H9 (cell line): ENCODE results near the gene TFDP3. TPM values are rescaled to one million over a fixed set of nuclear protein-coding genes. Genes with fewer than 3 reads are reported as not detected.

Source experiments
- DNase-seq: peaks from one replicate; pipeline ENCODE4 v3.0.0-alpha.2; 2017
- H2AFZ ChIP-seq: one replicate; pipeline ENCODE4 v1.6.1; 2013; ENCODE audit warnings: mild to moderate bottlenecking, low read length, control low read depth, moderate library complexity
- H2AK5ac ChIP-seq: 2 replicates; pipeline ENCODE4 v1.6.1; 2013; ENCODE audit warnings: low read length, control low read depth, mixed read lengths; ENCODE audit not compliant: insufficient read length
- H2BK120ac ChIP-seq: one replicate; pipeline ENCODE4 v1.6.1; 2013; ENCODE audit warnings: low read depth, mild to moderate bottlenecking, low read length, control low read depth, inconsistent platforms; ENCODE audit not compliant: poor library complexity, severe bottlenecking
- H2BK12ac ChIP-seq: 2 replicates; pipeline ENCODE4 v1.6.1; 2013; ENCODE audit warnings: low read length, control low read depth, mixed read lengths, low read depth; ENCODE audit not compliant: insufficient read length
- H2BK15ac ChIP-seq: 2 replicates; pipeline ENCODE4 v1.6.1; 2013; ENCODE audit warnings: low read depth, low read length, control low read depth
- H2BK20ac ChIP-seq: one replicate; pipeline ENCODE4 v1.6.1; 2013; ENCODE audit warnings: low read depth, mild to moderate bottlenecking, low read length, control low read depth, inconsistent platforms; ENCODE audit not compliant: poor library complexity, severe bottlenecking
- H2BK5ac ChIP-seq: 2 replicates; pipeline ENCODE4 v1.6.1; 2013; ENCODE audit warnings: low read length, control low read depth, mixed read lengths; ENCODE audit not compliant: insufficient read length
- H3K14ac ChIP-seq: 2 replicates; pipeline ENCODE4 v1.6.1; 2013; ENCODE audit warnings: low read length, control low read depth; ENCODE audit not compliant: insufficient read depth
- H3K18ac ChIP-seq: 2 replicates; pipeline ENCODE4 v1.6.1; 2013; ENCODE audit warnings: low read depth, mild to moderate bottlenecking, mixed read lengths, low read length, control low read depth; ENCODE audit not compliant: insufficient read length
- H3K23ac ChIP-seq: 2 replicates; pipeline ENCODE4 v1.6.1; 2013; ENCODE audit warnings: low read length, control low read depth, mixed read lengths, low read depth; ENCODE audit not compliant: insufficient read length
- H3K23me2 ChIP-seq: 2 replicates; pipeline ENCODE4 v1.6.1; 2013; ENCODE audit warnings: low read depth, mild to moderate bottlenecking, mixed read lengths, low read length, control low read depth; ENCODE audit not compliant: insufficient read length, poor library complexity, severe bottlenecking
- H3K27ac ChIP-seq: 2 replicates; pipeline ENCODE4 v1.5.1; 2013; ENCODE audit warnings: low read length, control low read depth, mixed read lengths, low read depth; ENCODE audit not compliant: insufficient read length
- H3K27me3 ChIP-seq: 2 replicates; pipeline ENCODE4 v1.6.1; 2013; ENCODE audit warnings: low read length, control low read depth, inconsistent platforms; ENCODE audit not compliant: insufficient read depth
- H3K4ac ChIP-seq: 2 replicates; pipeline ENCODE4 v1.6.1; 2013; ENCODE audit warnings: low read depth, mild to moderate bottlenecking, control low read depth, inconsistent platforms, low read length, moderate library complexity
- H3K4me1 ChIP-seq: 2 replicates; pipeline ENCODE4 v1.6.1; 2013; ENCODE audit warnings: low read length, control low read depth, inconsistent platforms; ENCODE audit not compliant: insufficient read depth
- H3K4me2 ChIP-seq: 2 replicates; pipeline ENCODE4 v1.6.1; 2013; ENCODE audit warnings: low read length, control low read depth, mixed read lengths; ENCODE audit not compliant: insufficient read length, insufficient read depth
- H3K56ac ChIP-seq: 2 replicates; pipeline ENCODE4 v1.6.1; 2013; ENCODE audit warnings: low read depth, mild to moderate bottlenecking, mixed read lengths, low read length, control low read depth; ENCODE audit not compliant: insufficient read length
- H3K79me1 ChIP-seq: 2 replicates; pipeline ENCODE4 v1.6.1; 2013; ENCODE audit warnings: low read depth, mild to moderate bottlenecking, moderate library complexity, low read length, control low read depth, inconsistent platforms; ENCODE audit not compliant: insufficient read depth, poor library complexity, severe bottlenecking
- H3K79me2 ChIP-seq: 2 replicates; pipeline ENCODE4 v1.6.1; 2013; ENCODE audit warnings: low read length, control low read depth, inconsistent platforms; ENCODE audit not compliant: insufficient read depth
- H3K9ac ChIP-seq: 2 replicates; pipeline ENCODE4 v1.6.1; 2013; ENCODE audit warnings: low read length, control low read depth, mixed read lengths; ENCODE audit not compliant: insufficient read length; ENCODE audit errors: extremely low read depth
- H3K9me3 ChIP-seq: one replicate; pipeline ENCODE4 v1.6.1; 2013; ENCODE audit warnings: low read depth, low read length, inconsistent platforms; ENCODE audit not compliant: control insufficient read depth
- H3T11ph ChIP-seq: one replicate; pipeline ENCODE4 v1.6.1; 2013; ENCODE audit warnings: mild to moderate bottlenecking, low read length, control low read depth, inconsistent platforms
- H4K20me1 ChIP-seq: one replicate; pipeline ENCODE4 v1.6.1; 2013; ENCODE audit not compliant: control insufficient read depth, insufficient read length, insufficient read depth
- H4K5ac ChIP-seq: 2 replicates; pipeline ENCODE4 v1.6.1; 2013; ENCODE audit warnings: low read depth, mild to moderate bottlenecking, mixed read lengths, low read length, control low read depth; ENCODE audit not compliant: insufficient read length
- H4K8ac ChIP-seq: replicated peaks from 2 replicates; pipeline ENCODE4 v1.6.1; 2013; ENCODE audit warnings: low read length, control low read depth, mixed read lengths, low read depth; ENCODE audit not compliant: insufficient read length
- H4K91ac ChIP-seq: 2 replicates; pipeline ENCODE4 v1.6.1; 2013; ENCODE audit warnings: low read depth, mild to moderate bottlenecking, moderate library complexity, mixed read lengths, low read length, control low read depth; ENCODE audit not compliant: insufficient read length
- H3K27ac Mint-ChIP-seq, 3 experiments: 2 replicates in 2 of 3; 3 replicates in 1 of 3; pipeline ENCODE4 v1.8.0; 2020 to 2021; ENCODE audit warnings: mixed read lengths in 3 of 3, mild to moderate bottlenecking in 1 of 3, moderate library complexity in 1 of 3
- H3K27me3 Mint-ChIP-seq: 2 replicates; pipeline ENCODE4 v1.8.0; 2021; ENCODE audit warnings: low read depth, mild to moderate bottlenecking, moderate library complexity, mixed read lengths
- H3K36me3 Mint-ChIP-seq, 3 experiments: 2 replicates in 2 of 3; 3 replicates in 1 of 3; pipeline ENCODE4 v1.8.0; 2020 to 2021; ENCODE audit warnings: low read depth in 3 of 3, mixed read lengths in 3 of 3; ENCODE audit not compliant: insufficient read depth in 1 of 3
- H3K4me1 Mint-ChIP-seq, 2 experiments: 2 replicates each; pipeline ENCODE4 v1.8.0; 2020; ENCODE audit warnings: mixed read lengths in 2 of 2
- H3K4me3 Mint-ChIP-seq, 2 experiments: 2 replicates in 1 of 2; 3 replicates in 1 of 2; pipeline ENCODE4 v1.8.0; 2020 to 2021; ENCODE audit warnings: mild to moderate bottlenecking in 2 of 2, mixed read lengths in 2 of 2, moderate library complexity in 1 of 2
- H3K9me3 Mint-ChIP-seq, 2 experiments: 2 replicates in 1 of 2; 3 replicates in 1 of 2; pipeline ENCODE4 v1.8.0; 2020; ENCODE audit warnings: mild to moderate bottlenecking in 2 of 2, mixed read lengths in 2 of 2, moderate library complexity in 1 of 2
- WGBS: extraction: QIAGEN DNeasy Blood & Tissue Kit; methylation state at CpG from one replicate; pipeline ENCODE4 v1.1.7; 2013; ENCODE audit warnings: missing lambda C conversion rate, low lambda C conversion rate, mixed read lengths; ENCODE audit not compliant: insufficient read length; ENCODE audit errors: extremely low coverage; 5-methylcytosine and 5-hydroxymethylcytosine counted together
- total RNA-seq: library from RNA; stranded (reverse); gene quantifications from 2 replicates; pipeline ENCODE4 v1.2.1, GENCODE V29; 2021
- TF ChIP-seq, protein P1 (sequence below): fragments of 200-600 bp; sonication (generic); conservative IDR thresholded peaks from 3 replicates; pipeline ENCODE4 v1.8.0; 2021; ENCODE audit warnings: antibody characterized with exemption, mild to moderate bottlenecking

Gene TFDP3
- total RNA-seq, 1 experiment from 2014 or later = not detected

DNA sequence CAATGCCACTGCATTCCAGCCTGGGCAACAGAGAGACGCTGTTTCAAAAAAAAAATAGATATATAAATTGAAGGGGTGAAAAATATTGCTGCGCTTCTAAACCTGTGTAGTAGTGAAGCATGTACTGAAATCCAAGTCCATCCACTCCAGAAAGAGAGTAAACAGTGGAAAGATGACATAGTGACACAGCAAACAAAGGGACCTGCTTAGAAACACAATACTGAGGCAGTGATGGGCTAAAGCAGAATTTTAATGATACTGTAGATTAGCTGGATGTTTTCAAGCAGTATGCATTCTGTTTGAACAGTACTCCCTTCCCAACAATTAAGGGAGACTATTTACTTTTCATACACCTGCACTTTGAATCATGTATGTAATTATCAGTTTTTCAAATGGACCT is 42.5 kb downstream of the TFDP3 start:
- Histone ChIP-seq H3K27ac (no peak overlapping the region), H3K9me3 (no peaks in the 10 kb centered on the region), H4K20me1 (no peaks in the 10 kb centered on the region), H3T11ph (no peak overlapping the region), H2BK5ac (no peak overlapping the region), H3K79me1 (no peaks in the 10 kb centered on the region), H3K4ac (no peak overlapping the region), H3K56ac (no peak overlapping the region), H2BK12ac (no peak overlapping the region), H3K4me2 (no peak overlapping the region), H4K8ac (no peak overlapping the region), H2BK120ac (no peak overlapping the region), H4K5ac (no peak overlapping the region), H3K23ac (no peak overlapping the region), H3K4me1 (peaks cover 4% of the 10 kb centered on the region; the same call in 1 of the 2 replicates), H2BK20ac (no peak overlapping the region), H3K18ac (no peak overlapping the region), H3K9ac (no peak overlapping the region), H3K14ac (no peak overlapping the region), H4K91ac (no peak overlapping the region), H2BK15ac (no peak overlapping the region), H3K27me3 (no peaks in the 10 kb centered on the region), H3K79me2 (no peaks in the 10 kb centered on the region), H2AFZ (no peak overlapping the region), H2AK5ac (no peak overlapping the region), H3K23me2 (no peaks in the 10 kb centered on the region)
- no peak for DNase-seq
- WGBS = no CpG with 5 or more reads among the region's 2 CpGs
- TF ChIP-seq, protein P1, sequence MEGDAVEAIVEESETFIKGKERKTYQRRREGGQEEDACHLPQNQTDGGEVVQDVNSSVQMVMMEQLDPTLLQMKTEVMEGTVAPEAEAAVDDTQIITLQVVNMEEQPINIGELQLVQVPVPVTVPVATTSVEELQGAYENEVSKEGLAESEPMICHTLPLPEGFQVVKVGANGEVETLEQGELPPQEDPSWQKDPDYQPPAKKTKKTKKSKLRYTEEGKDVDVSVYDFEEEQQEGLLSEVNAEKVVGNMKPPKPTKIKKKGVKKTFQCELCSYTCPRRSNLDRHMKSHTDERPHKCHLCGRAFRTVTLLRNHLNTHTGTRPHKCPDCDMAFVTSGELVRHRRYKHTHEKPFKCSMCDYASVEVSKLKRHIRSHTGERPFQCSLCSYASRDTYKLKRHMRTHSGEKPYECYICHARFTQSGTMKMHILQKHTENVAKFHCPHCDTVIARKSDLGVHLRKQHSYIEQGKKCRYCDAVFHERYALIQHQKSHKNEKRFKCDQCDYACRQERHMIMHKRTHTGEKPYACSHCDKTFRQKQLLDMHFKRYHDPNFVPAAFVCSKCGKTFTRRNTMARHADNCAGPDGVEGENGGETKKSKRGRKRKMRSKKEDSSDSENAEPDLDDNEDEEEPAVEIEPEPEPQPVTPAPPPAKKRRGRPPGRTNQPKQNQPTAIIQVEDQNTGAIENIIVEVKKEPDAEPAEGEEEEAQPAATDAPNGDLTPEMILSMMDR = no peak
- Mint-ChIP-seq H3K4me1 (peaks cover 11 to 20% of the 10 kb centered on the region in 2 experiments), H3K9me3 (peaks cover 0 to 2% of the 10 kb centered on the region in 2 experiments; a peak in 1 of 5 replicates), H3K36me3 (no peaks in the 10 kb centered on the region), H3K27me3 (no peaks in the 10 kb centered on the region; the same call in 1 of the 2 replicates), H3K27ac (no peak overlapping the region), H3K4me3 (no peak overlapping the region)
